GM21526 (cell line): ENCODE measurements around the gene ADGRA1.

Source experiments
- ATAC-seq: cut with Tn5 transposase; IDR thresholded peaks from one replicate; pipeline ENCODE4 v1.9.1; 2021; ENCODE audit warnings: moderate library complexity; ENCODE audit not compliant: unreplicated experiment, low FRiP score

ADGRA1 gene

DNA sequence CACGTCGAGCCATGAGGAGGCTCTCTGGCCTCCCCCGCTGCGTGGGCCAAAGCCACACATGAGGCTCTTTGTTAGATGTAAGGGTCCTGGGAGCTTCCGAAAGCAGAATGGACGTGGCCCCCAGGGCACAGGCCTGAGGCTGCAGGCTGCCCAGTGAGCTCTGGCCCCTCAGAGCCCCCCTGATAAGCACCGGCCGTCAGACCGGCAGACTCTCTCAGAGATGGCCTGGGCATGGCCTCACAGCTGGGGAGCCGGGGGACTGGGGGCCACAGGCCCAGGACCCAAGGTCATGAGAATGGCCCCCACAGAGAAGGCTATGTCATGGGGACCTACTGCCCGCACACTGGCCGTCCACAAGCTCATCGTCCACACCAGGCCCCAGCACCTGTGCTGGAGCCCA is 31.7 kb upstream of the ADGRA1 start:
- no peak for ATAC-seq

DNA sequence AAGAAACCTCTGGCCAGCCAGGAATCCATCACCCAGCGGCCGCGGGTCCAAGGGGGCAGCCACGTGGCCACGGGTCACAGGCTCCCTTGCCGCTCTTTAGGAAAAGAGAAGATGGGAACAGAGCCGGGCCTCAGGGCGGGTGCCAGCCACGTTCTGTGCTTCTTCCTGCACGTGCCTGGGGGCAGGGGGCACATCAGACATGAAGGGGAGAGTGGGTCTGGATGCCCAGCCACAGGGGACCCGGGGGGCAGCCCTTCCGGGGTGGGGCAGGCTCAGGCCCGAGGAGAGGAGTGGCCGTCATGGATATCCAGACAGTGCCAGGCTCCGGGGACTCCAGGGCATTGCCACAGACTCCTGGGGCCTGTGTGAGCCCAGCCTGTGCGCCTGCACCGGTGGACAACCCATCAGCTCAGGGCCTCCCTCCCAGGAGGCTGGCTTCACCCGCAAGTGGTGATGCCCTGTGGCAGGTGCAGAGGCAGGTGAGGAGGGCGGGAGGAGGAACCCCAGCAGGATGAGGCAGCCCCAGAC is 31.0 kb upstream of the ADGRA1 start:
- ATAC-seq = no peak

DNA sequence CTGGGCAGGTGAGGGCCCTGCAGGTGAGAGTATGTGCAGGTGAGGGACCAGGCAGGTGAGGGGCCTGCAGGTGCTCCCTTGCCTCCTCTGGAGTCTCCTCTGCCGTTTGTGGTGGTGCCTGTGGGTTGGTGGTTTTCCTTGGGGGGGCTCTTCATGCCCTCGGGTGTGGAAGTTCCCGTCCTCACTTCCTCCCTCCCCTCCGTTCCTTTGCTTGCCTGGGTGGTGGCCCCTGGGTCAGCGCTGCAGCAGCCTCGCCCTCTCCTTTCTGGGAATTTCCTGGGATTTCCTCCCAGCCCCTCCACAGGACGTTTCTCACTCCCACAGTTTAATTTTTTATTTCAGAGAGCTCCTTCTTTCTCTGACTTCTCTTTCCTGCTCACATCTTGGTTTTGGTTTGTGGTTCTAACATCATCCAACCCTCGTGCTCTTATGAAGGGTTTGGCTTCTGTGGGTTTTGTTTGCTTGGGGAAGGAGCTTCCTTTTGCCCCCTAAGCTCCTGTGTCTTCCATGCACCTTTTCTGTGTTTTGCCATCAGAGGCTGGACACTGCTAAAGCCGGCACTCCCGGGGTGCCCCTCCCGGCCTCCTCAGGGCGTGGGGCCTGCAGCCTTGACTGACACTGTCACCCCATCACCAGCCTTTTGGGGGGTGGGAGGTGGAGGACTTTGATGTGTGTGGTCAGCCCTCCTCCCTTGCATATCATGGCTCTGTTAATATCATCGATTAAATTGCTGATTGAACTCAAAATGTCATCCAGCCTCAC is 29.2 kb upstream of the ADGRA1 start:
- no peak for ATAC-seq

DNA sequence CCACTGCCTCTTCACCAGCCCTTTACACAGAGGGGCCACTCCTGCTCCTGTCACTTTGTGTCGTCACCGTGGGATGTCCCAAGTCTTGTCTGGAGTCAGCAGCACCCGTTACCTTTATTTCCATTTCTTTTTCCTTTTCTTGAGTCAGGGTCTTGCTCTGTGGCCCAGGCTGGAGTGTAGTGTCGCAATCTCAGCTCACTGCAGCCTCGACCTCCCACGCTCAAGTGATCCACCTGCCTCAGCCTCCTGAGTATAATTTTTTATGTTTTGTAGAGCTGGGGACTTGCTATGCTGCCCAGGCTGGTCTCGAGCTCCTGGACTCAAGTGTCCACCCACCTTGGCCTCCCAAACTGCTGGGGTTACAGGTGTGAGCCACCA is 28.6 kb upstream of the ADGRA1 start:
- ATAC-seq = no peak

GRCh38 chr10:133059571-133059970 is 28.2 kb upstream of the ADGRA1 start:
- no peak for ATAC-seq

DNA sequence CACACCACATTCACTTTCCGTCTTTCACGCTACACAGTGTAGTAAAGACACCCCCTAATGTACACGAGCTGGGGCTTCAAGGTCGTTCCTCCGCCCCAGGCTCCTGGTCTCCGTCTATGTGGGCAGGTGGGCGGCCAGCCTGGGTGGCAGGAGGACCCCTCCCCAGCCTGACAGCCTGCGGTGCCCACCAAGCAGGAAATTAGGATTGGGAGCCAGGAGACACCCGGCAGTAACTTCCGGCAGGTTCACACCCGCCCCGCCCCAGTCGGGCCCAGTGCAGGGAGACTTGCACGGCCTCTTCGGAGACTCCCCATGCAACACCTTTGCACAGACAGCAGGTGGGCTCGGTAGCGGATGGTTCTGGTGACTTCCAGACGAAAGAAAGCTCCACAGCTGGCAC is 27.7 kb upstream of the ADGRA1 start:
- no peak for ATAC-seq

- no peak for ATAC-seq
These were observed 27.3 kb upstream of the ADGRA1 start for GRCh38 chr10:133060466-133060865.

- no peak for ATAC-seq
These were observed 26.8 kb upstream of the ADGRA1 start for GRCh38 chr10:133060881-133061280.

DNA sequence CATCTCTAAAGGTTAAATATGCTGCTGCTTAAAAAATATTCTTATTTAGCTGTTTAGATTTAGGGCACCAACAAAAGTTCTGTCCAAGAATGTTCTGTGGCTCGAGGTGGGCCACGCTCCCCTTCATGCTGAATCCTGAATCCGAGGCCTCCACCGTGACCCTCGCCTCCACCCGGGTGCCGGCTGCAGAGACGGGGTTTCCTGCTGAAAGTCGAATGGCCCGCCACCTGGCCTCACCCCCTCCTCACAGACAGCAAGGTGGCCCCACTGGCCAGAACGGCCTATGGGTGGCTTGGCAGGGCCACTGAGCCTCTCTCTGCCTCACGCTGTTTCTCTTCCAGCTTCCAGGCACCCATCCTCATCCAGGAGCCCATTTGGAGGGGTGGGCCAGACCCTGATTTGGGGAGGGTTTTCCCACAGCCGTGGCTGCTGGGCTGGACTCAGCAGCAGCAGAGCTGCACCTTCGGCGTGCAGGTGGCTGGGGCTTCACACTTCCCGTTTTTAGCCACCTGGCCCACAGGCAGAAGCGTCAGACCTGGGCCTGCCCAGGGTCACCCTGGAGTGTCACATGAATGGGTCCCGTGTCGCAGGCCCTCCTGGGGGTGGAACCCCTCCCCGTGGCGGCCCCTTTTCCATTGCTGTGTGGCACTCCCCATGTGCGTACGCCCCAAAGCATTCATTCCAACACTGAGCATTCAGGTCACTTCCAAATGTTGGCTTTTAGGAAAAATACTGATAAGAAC is 26.3 kb upstream of the ADGRA1 start:
- no peak for ATAC-seq

- ATAC-seq = no peak
These were observed 25.6 kb upstream of the ADGRA1 start for GRCh38 chr10:133062085-133062484.

GRCh38 chr10:133062635-133063034 is 25.1 kb upstream of the ADGRA1 start:
- ATAC-seq = no peak

- ATAC-seq = no peak
These were observed 20.3 kb upstream of the ADGRA1 start for GRCh38 chr10:133067149-133068105.

DNA sequence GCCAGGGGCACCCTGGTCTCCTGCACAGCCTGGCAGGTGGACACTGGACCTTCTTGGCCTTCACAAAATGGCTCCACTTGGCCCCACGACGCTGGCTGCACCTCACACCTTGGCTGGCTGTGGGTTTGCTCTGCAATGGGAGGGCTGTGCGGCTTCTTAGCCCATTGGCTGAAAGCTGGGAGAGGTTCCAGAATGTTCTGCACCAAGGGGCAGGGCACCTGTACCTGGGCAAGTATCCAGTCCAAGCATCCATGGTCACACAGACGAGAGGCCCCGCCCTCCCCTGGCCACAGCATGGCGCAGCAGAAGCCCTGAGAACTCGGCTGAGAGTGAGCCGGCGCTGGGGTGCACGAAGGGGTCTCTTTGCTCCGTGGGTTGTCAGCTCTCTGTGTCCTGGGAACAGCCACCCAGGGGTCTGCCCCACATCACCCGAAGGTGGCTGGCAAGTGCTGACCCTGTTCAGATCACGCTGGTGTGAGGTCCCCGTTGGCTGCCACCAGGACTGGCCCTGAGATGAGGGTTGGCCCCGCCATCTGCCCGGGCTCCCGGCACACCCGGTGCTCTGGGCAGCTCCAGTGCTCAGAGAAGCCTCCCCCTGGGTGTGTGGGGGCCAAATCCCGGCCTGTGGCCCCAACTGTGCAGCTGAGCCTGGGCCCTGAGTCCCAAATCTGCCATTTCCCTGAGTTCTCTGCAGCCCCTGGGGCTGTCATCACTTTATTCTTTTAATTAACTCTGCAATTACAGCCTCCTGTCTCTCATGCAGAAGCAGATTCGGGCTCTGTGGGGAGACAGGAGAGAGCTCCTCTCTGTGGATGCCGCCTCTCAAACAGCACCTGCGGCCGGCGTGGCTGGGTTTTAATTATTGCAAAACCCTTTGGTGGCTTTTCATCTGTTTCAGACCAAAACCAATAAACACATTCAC is 19.4 kb upstream of the ADGRA1 start:
- ATAC-seq = no peak

DNA sequence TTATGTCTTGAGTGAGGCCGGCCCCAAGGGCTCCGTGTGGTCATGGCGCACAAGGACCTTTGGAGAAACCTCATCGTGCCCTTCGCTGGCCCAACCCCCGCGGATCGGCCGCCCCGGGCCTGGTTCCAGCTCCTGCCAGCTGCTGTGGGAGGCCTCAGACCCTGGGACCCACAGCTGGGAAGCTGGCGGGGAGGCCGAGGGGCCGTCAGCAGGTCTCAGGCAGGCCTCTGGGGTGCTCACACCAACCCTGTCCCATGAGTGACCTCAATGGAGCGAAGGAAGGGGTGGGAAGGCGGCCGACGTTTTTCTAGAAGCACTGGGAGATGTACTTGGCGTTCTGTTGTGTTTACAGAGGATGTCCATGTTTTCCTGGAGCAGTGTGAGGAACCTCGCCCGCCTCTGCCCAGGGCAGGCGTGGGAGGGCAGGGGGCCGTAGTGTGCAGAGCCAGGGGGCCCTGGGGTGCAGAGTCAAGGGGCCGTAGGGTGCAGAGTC is 18.6 kb upstream of the ADGRA1 start:
- ATAC-seq = no peak

DNA sequence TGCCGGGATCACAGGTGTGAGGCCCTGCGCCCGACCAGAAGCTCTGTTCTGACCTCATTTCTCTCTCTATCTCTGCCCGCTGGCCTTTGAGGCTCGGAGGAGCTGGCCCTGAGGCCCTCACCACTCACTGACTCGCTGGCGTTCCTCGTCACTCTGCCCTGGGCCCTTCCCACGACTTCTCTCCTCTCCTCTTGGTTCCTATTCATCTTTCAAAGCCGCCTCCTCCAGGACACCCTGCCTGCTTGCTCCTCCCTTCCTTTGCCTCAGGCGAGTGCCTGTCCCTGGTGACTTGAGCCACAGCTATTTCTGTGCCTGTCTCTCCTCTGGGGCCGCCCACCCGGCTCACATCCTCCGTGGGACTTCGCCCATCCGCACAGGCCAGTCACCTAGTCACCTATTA is 17.3 kb upstream of the ADGRA1 start:
- ATAC-seq = no peak

DNA sequence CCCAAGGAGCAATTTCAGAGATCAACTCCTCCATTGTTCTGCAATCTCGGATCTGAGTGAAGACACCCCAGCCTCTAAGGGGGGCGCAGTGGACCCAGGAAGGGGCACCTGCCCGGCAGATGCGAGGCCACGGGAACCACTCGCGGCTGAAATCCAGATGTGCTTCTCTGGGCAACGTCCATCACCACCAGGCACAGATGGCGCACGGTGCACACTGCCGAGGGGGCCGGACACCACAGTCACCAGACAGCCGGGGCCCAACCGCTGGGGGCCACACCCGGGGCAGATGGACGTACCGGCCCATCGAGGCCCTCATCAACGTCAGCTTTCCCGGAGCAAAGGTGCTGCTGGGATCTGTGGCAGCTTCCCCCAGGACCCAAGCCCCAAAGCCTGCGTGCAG is 16.9 kb upstream of the ADGRA1 start:
- ATAC-seq = no peak

- no peak for ATAC-seq
These were observed 16.0 kb upstream of the ADGRA1 start for GRCh38 chr10:133071733-133072132.

DNA sequence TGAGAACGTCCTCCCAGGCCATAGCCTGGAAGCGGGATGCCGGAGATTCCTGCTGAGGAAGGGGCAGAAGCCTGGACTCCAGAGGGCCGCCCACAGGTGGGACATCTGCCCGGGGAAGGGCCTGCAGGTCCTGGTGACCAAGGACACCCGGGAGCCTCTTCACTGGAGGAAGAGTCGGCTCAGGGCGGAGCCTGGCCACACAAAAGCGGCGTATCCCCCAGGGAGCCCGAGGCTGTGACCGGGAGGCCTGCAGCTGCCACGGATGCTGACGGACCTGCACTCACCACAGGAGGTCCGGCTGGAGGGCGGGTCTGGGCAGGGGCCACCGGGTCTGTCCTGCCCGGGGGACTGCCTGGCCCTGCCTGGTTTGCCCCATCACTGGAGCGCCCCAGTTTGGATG is 15.5 kb upstream of the ADGRA1 start:
- ATAC-seq = no peak

GRCh38 chr10:133072720-133073390 is 14.9 kb upstream of the ADGRA1 start:
- ATAC-seq = no peak
